Fibroblast of lung (primary cell): ENCODE measurements around the gene CAPN14.

ENCODE experiments used
- CTCF ChIP-seq, 2 donors: IDR thresholded peaks in 1 of 2; conservative IDR thresholded peaks in 1 of 2; 1 replicate in 1 of 2; 2 replicates in 1 of 2; pipeline ENCODE4 v1.5.1; 2011 to 2012; ENCODE audit warnings: low read length in 2 of 2, control low read depth in 1 of 2, inconsistent platforms in 1 of 2, low read depth in 1 of 2, mild to moderate bottlenecking in 1 of 2
- EZH2 ChIP-seq: IDR thresholded peaks from 2 replicates; pipeline ENCODE4 v1.5.1; 2012; ENCODE audit warnings: low read length, control low read depth, mild to moderate bottlenecking; ENCODE audit errors: missing control alignments

DNA sequence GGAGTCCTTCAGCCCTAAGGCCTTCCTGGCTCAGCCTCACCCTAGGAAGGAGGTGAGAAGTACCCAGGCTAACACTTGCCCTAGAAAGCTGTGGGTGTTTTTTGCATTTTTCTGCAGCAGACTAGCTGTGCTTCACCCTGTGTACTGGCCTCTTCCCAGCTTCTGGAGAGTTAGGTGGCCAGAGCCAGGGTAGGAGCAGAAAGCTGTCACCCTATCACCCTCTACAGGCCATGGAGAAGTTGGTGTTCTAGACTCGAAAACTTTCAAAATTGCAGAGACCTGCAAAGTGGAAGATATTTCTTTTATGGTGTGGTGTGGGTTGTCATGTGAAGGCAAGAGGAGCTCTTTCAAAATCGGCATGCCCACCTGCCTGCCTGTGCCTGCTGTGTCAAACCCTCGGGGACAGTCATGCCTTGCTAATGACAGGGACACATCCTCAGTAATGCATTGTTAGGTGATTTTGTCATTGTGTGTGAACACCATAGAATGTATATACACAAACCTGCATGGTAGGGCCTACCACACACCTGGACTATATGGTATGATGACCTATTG, 46.4 kb upstream of the CAPN14 start:
- no peak for TF ChIP-seq CTCF (conservative IDR thresholded peaks at IDR 0.05 in 1 of 2, IDR thresholded peaks at IDR 0.05 in 1 of 2; ENCODE audit: low read depth in 1 of 2, low read length in 2 of 2)
- TF ChIP-seq EZH2 = no peak
